ENCODE results near the gene IL12RB1.
A peak's percentile ranks its signal among the peaks of the same experiment; 100 is the strongest.

The IL12RB1 gene

GRCh38 chr19:18085702-18086457 is 854 bp downstream of the IL12RB1 start:
- DNase-seq = no peak

DNA sequence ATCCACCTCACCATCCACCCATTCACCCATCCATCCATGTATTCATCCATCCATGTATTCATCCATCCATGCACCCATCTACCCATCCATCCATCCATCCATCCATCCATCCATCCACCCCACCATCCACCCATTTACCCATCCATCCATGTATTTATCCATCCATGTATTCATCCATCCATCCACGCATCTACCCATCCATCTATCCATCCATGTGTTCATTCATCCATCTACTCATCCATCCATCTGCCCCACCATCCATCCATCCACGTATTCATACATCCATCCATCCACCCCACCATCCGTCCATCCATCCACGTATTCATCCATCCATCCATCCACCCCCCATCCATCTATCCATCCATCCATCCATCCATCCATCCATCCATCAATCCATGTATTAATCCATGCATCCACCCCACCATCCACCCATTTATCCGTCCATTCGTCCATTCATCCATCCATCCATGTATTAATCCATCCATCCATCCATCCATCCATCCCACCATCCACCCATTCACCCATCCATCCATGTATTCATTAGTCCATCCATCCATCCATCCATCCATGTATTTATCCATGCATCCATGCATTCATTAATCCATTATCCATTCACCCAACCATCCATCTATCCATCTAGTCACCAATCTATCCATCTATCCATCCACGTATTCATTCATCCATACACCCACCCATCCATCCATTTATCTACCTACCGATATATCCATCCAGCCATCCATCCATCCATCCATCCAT is 2.6 kb downstream of the IL12RB1 start:
- DNase-seq = no peak

- DNase-seq = no peak
Observed at GRCh38 chr19:18074192-18074591, 12.5 kb downstream of the IL12RB1 start.

GRCh38 chr19:18073197-18073596 is 13.5 kb downstream of the IL12RB1 start:
- no peak for DNase-seq

DNA sequence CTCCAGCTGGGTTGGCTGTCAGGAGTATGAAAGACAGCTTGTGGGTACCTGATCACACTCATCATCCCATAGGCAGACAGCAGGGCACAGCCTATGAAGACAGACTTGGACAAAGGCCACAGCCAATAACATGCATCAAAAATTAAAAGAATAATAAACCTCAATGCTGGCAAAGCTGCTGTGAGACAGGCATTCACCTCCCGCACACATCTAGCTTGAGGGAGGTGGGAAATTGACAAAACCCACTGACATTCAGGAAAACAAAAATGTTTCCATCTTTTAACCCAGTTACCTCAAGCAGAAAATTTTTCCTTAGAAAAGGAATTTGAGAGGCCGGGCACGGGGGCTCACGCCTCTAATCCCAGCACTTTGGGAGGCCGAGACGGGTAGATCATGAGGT is 14.4 kb downstream of the IL12RB1 start:
- no peak for DNase-seq

DNA sequence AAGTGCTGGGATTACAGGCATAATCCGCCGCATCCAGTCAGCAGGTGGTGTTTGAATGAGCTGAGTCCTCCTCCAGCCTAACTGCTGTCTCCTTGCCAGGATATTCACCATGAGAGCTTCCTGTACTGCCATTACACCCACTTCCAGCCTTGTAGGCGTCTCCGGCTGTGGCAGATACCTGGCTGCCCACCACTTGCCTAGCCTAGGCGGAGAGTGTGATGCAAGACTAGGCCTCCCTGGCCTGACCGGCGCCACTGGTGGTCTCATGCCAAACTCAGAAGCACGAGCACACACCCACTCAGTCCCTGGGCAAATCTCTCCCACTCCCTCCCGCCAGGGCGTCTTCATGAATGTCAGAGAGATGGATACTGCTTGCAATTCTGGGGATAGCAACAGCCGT is 16.6 kb downstream of the IL12RB1 start:
- DNase-seq = no peak

- no peak for DNase-seq
Observed at GRCh38 chr19:18069383-18069782, 17.4 kb downstream of the IL12RB1 start.

GRCh38 chr19:18068395-18068794 is 18.3 kb downstream of the IL12RB1 start:
- no peak for DNase-seq

- DNase-seq = no peak
Observed at GRCh38 chr19:18065173-18065495, 21.6 kb downstream of the IL12RB1 start.

DNA sequence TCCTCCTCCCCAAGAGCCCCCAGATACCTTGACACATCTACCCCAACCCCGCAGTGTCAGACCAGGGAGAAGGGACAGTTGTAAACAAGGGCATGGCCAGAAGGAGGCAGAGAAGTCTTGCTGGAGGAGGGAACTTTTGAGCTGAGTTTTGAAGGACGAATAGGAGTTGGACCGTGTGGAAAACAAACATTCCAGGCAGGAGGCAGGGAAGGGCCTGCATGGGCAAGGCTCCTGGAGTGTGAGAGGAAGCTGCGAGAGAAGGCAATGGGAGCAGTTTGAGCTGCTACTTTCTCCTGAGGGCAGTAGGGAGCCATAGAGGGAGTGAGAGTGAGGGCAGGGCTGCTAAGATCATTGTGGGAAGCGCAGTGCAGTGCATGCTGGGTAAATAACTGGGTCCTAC is 23.3 kb downstream of the IL12RB1 start:
- DNase-seq = peak; percentile 42

- no peak for DNase-seq
Observed at GRCh38 chr19:18062028-18062427, 24.7 kb downstream of the IL12RB1 start.

DNA sequence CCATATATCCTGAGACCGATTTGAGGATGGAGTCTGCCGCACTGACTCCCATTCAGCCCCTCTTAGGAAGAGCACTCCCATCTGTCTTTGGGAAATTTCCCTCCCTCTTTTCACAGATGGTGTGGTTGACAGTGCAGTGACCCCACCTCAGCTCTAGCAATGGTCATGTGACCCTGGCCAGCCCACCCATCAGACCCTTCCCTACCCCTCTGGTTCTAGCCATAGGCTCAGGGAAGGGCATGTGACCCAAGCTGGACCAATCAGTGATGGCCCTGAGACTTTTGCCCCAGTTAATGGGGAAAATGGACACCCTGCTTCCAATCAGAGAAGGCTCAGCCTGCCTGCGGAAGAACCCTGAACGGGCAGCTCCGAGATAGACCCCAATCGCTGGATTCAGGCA is 26.3 kb downstream of the IL12RB1 start:
- DNase-seq = no peak

- DNase-seq = no peak
Observed at GRCh38 chr19:18059902-18060301, 26.8 kb downstream of the IL12RB1 start.

DNA sequence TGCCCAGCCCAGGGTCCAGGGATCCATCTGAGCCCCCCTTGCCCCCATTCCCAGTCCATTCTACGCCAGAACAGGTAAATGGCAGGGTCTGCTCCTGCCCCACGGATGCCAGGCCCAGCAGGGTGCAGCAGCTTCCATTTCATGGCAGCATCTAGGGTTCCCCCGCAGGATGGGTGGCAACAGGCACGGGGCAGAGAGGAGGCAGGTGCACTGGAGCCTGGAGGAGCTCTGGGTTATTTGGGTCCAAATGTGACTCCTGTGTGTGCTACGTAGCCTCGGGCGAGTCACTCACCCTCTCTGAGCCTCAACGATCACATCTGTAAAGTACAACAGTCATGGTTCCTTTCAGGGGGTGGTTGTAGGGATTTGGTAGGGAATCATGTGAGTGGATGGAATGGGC is 27.4 kb downstream of the IL12RB1 start:
- DNase-seq = no peak

GRCh38 chr19:18058208-18059009 is 28.3 kb downstream of the IL12RB1 start:
- DNase-seq = peak; percentile 86

- no peak for DNase-seq
Observed at GRCh38 chr19:18057557-18057956, 29.2 kb downstream of the IL12RB1 start.

- no peak for DNase-seq
Observed at GRCh38 chr19:18055967-18056366, 30.8 kb downstream of the IL12RB1 start.

DNA sequence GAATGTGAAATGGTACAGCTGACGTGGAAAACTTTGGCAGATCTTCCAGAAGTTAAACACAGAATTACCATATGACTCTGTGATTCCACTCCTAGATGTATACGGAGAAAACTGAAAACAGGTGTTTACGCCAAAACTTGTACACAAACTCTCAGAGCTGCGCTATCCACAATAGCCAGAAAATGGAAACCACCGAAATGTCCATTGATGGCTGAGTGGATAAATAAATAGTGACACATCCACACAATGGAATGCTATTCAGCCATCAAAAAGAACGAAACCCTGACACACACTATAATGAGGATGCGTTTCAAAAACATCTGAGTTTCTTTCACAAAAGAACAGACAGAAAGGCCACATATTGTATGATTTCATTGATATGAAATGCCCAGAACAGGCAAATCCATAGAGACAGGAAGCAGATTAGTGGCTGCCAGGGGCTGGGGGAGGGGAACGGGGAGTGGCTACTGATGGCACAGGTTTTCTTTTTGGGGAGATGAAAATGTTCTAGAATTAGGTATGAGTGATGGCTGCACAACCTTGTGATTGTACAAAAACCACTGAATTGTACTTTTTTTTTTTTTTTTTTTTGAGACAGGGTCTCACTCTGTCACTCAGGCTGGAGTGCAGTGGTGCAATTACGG is 33.0 kb downstream of the IL12RB1 start:
- DNase-seq = no peak

DNA sequence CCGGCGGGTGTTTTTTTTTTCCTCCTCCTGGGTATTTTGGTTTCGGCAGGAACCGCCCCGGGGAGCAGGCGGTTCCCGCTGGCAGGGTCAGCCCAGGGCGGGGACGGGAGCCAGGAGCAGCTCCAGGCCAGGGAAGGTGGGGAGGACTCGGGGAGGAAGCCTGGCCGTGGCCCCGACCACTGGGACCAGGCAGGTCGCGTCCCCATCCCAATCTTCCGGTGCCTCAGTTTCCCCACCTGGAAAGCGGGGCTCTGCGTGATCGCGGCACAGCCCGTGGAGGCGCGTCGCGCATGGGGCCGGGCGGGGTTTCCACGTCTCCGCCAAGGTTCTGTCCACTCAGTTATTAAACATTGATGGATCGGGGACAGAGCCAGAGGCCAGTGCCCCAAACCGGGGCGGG is 34.8 kb downstream of the IL12RB1 start:
- DNase-seq = no peak

GRCh38 chr19:18049385-18049784 is 37.3 kb downstream of the IL12RB1 start:
- no peak for DNase-seq

DNA sequence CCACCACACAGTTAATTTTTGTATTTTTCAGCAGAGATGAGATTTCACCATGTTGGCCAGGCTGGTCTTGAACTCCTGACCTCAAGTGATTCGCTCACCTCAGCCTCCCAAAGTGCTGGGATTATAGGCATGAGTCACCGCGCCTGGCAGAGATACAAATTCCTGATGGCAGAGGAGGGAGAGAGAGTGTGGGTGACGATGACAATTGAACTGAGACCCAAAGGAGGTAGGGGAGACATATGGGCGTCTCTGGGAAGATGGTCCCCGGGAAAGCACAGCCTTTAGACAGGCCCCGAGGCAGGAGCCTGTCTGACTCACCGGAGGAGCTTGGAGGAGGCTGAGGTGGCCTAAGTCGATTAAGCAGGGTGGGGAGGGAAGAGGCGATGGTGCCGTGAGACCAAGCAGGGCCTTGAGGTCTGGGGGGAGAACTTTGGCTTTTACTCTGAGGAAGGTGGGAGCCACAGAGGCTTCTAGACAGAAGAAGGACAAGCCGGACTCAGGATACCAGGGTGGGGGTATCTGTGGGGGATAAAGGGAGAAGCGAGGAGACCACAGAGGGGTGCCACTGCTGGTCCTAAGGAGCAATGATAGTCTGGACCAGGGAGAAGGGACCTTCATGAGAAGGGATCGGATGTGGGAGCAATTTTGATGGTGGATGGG is 40.5 kb downstream of the IL12RB1 start:
- DNase-seq = no peak

- DNase-seq = no peak
Observed at GRCh38 chr19:18045307-18046050, 41.3 kb downstream of the IL12RB1 start.
